NCI-H748 (cell line): ENCODE data around the gene TYW3.

Source experiments
- DNase-seq: peaks from one replicate; lab custom pipeline; 2025; ENCODE audit not compliant: unreplicated experiment; lab: John Stamatoyannopoulos, UW

TYW3 gene

DNA sequence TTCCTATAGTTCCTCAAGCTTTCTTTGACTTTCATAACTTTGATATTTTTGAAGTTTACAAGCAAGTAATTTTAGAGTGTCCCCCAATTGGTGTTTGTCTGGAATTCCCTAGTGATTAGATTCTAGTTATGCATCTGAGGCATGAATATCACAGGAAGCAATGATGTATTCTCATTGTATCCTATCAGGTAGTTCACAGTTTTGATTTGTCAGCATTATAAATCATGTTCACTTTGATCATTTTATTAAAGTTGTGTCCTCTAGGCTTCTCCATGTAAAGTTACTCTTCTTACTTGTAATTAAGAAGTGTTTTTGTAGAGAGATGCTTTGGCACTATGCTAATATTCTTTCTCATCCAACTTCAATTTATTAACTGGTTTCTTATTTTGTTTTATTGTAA is 53.0 kb downstream of the TYW3 start:
- DNase-seq, result no peak

DNA sequence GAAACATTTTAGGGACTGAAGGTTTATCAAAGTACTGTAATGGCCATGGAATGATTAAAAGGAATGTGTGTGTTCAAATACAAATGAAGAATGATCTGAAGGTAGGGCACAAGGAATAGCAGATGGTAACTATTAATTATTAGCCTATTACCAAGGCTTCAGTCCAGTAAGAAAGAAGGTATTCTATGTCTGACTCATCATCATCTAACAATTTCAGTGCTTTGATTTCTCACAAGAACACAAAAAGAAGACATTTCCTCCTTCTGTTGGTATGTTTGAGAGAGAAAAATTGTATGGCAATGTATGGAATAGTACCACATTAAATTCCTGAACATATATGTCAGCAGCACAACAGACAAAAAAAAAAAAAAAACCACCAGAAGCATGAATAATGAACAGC is 57.5 kb downstream of the TYW3 start:
- no peak for DNase-seq

DNA sequence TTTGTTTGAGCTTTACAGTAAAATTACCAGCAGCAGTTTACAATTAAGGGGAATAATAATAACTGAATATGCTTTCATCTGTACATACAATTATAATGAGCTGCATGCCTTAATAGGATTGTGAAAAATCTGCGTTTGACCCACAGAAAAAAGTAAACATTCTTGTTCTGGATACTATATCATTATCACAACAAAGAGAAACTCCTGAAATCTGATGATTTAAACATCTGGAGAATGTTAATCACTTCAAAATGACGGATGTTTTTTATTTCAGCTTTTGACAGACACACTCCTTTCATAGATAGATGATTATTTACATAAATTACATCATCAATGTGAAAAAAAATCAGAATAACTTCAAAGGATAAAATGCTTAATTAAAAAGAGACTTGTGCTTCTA is 58.5 kb downstream of the TYW3 start:
- DNase-seq, result no peak

DNA sequence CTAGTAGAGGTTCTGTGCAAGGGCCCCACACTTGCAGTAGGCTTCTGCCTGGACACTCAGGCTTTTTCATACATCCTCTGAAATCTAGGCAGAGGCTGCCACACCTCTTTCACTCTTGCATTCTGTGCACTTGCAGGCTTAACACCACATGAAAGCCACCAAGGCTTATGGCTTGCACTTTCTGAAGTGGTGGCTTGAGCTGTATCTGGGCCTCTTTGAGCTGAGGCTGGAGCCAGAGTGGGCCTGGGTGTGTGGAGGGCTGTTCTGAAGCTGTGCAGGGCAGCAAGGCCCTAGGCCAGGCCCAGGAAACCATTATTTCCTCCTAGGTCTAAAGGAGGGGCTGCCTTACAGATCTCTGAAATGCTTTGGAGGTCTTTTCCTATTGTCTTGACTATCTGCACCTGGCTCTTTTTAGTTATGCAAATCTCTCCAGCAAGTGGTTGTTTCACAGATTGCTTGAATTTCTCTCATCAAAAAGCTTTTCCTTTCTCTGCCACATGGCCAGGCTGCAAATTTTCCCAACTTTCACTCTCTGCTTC is 66.2 kb downstream of the TYW3 start:
- no peak for DNase-seq

DNA sequence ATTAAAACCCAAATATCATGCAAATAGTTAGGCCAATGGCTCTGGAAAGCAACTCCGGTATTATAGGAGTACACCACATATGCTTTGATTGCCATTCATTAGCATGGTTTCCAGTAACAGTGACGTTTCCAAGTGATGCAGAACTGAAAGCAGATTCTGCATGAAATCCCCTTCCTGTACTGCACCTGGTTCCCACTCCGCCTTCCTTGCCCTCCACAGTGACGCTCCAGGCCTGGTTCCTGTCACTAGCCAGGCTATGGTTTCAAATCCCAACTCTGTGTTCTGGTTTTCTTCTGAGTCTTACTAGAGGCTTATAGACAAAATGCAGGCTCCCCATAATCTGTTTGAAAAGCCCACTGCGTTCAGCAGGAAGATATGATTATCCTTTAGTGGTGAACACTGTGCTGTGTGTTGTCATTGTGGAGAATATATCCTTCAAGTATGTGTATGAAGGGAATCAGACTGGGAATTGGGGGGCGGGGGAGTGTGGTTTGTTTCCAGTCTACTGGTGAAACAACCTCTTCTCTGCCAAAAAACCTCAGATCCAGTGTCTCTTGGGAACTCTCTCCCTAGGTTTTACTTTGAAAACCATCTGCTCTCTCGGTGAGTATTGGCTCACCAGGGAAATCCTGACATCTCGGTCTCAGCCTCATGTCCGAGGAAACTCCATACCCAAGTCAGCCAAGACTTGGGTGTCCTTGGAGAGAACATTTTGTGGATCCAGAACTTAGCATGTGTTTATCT is 78.7 kb downstream of the TYW3 start:
- DNase-seq, result peak; percentile 33

DNA sequence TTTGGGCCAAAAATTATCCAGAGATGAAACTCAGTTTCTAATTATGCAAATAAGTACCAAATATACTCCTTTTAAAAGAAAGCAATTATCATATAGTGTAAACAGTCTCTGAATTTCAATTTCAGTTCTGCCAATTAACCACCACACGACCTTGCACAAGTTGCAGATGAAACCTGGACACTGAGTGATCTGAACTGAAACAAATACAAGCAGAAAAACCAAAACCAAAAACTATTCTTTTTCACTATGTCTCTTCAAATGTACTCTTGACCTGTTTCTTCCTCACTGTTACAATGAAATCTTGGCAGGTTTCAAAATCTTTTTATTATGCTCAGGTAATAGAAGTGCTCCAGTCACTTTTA is 79.2 kb downstream of the TYW3 start:
- no peak for DNase-seq
